ENCODE data around the gene CAMKMT.

Gene CAMKMT

GRCh38 chr2:44519026-44519425 lies 157.3 kb downstream of the CAMKMT start:
- DNase-seq = no peak

- DNase-seq = no peak
These were observed 161.1 kb downstream of the CAMKMT start for GRCh38 chr2:44522846-44523245.

- DNase-seq = no peak
These were observed 162.7 kb downstream of the CAMKMT start for GRCh38 chr2:44524347-44524926.

- no peak for DNase-seq
These were observed 164.6 kb downstream of the CAMKMT start for GRCh38 chr2:44526352-44526751.

- no peak for DNase-seq
These were observed 166.8 kb downstream of the CAMKMT start for GRCh38 chr2:44528595-44528994.

- no peak for DNase-seq
These were observed 167.7 kb downstream of the CAMKMT start for GRCh38 chr2:44529448-44529847.

- no peak for DNase-seq
These were observed 169.5 kb downstream of the CAMKMT start for GRCh38 chr2:44531289-44531688.

- no peak for DNase-seq
These were observed 170.3 kb downstream of the CAMKMT start for GRCh38 chr2:44532031-44532430.

- DNase-seq = no peak
These were observed 171.8 kb downstream of the CAMKMT start for GRCh38 chr2:44533508-44533907.

- DNase-seq = no peak
These were observed 173.6 kb downstream of the CAMKMT start for GRCh38 chr2:44535376-44535775.

- no peak for DNase-seq
These were observed 175.5 kb downstream of the CAMKMT start for GRCh38 chr2:44537264-44537663.

GRCh38 chr2:44542520-44542919 lies 180.8 kb downstream of the CAMKMT start:
- DNase-seq = no peak

- DNase-seq = no peak
These were observed 182.3 kb downstream of the CAMKMT start for GRCh38 chr2:44543773-44544725.

GRCh38 chr2:44545005-44545404 lies 183.3 kb downstream of the CAMKMT start:
- no peak for DNase-seq

GRCh38 chr2:44546459-44547127 lies 184.8 kb downstream of the CAMKMT start:
- DNase-seq = no peak

GRCh38 chr2:44547718-44548117 lies 186.0 kb downstream of the CAMKMT start:
- DNase-seq = no peak

GRCh38 chr2:44548221-44549098 lies 186.7 kb downstream of the CAMKMT start:
- no peak for DNase-seq

- DNase-seq = no peak
These were observed 187.3 kb downstream of the CAMKMT start for GRCh38 chr2:44549099-44549471.

GRCh38 chr2:44549856-44550255 lies 188.1 kb downstream of the CAMKMT start:
- DNase-seq = no peak

GRCh38 chr2:44550561-44550960 lies 188.8 kb downstream of the CAMKMT start:
- DNase-seq = no peak

- DNase-seq = no peak
These were observed 189.8 kb downstream of the CAMKMT start for GRCh38 chr2:44551497-44551896.

- no peak for DNase-seq
These were observed 191.7 kb downstream of the CAMKMT start for GRCh38 chr2:44553456-44553855.

GRCh38 chr2:44555700-44556099 lies 194.0 kb downstream of the CAMKMT start:
- no peak for DNase-seq

Measured in DMS79 (cell line).